Renal cortical epithelial cell (primary cell): Measurements from ENCODE around the gene INHBE. TPM values are rescaled to one million over a fixed set of nuclear protein-coding genes. Genes with fewer than 3 reads are reported as not detected.
A peak's percentile ranks its signal among the peaks of the same experiment; 100 is the strongest.
"Not testable (repeated sequence)": the region's sequence is repeated elsewhere in the genome, so short reads cannot be mapped to it uniquely, and the experiment has no call there.

ENCODE experiments used
- DNase-seq: peaks from one replicate; pipeline ENCODE4 v3.0.0-alpha.2; 2011; ENCODE audit warnings: low read depth
- total RNA-seq: library from RNA; depleted of rRNA; stranded (reverse); fragments of >200 nt; gene quantifications from 2 replicates; pipeline ENCODE4 v1.2.3, GENCODE V29; 2014

Gene INHBE
- total RNA-seq, 1 donor from 2014 or later, result 1.0 TPM

- no peak for DNase-seq
Measured at GRCh38 chr12:57475271-57476161, 20.4 kb downstream of the INHBE start.

- DNase-seq, result no peak
Measured at GRCh38 chr12:57476162-57476992, 21.3 kb downstream of the INHBE start.

GRCh38 chr12:57476993-57477709 is 22.0 kb downstream of the INHBE start:
- no peak for DNase-seq

GRCh38 chr12:57477710-57478681 is 22.9 kb downstream of the INHBE start:
- no peak for DNase-seq

GRCh38 chr12:57479043-57479375 is 23.9 kb downstream of the INHBE start:
- DNase-seq, result no peak

GRCh38 chr12:57479376-57480115 is 24.4 kb downstream of the INHBE start, which contains the start of gene ARHGAP9:
Gene ARHGAP9, minus strand, starts transcription at chr12:57479866. Its CDS starts 460 bp downstream, at chr12:57479406.
- no peak for DNase-seq

GRCh38 chr12:57481671-57482070 is 26.6 kb downstream of the INHBE start:
- no peak for DNase-seq

GRCh38 chr12:57483466-57483865 is 28.4 kb downstream of the INHBE start:
- DNase-seq, result peak; percentile 72

GRCh38 chr12:57485695-57486094 is 30.6 kb downstream of the INHBE start:
- no peak for DNase-seq

GRCh38 chr12:57487055-57487596 is 32.0 kb downstream of the INHBE start:
- no peak for DNase-seq

GRCh38 chr12:57487597-57488401 is 32.7 kb downstream of the INHBE start, which contains the start of gene MARS1:
Gene MARS1, plus strand, starts transcription at chr12:57488068. Its CDS starts 23 bp downstream, at chr12:57488091.
- peak; percentile 96 for DNase-seq

GRCh38 chr12:57488402-57489156 is 33.5 kb downstream of the INHBE start:
- no peak for DNase-seq

GRCh38 chr12:57489157-57489641 is 34.1 kb downstream of the INHBE start:
- DNase-seq, result peak; percentile 20

GRCh38 chr12:57490126-57490525 is 35.0 kb downstream of the INHBE start:
- no peak for DNase-seq

- DNase-seq, result no peak
Measured at GRCh38 chr12:57491393-57492280, 36.5 kb downstream of the INHBE start.

- DNase-seq, result not testable (repeated sequence)
Measured at GRCh38 chr12:57495051-57495701, 40.1 kb downstream of the INHBE start.
